K562 (cell line): ENCODE results near the gene GARIN5B. TPM values are rescaled to one million over a fixed set of nuclear protein-coding genes. Genes with fewer than 3 reads are reported as not detected.

Experiments used
- CCNT2 ChIP-seq: IDR thresholded peaks from 2 replicates; pipeline ENCODE4 v1.6.1; 2011; ENCODE audit warnings: borderline replicate concordance, low read depth, mild to moderate bottlenecking, moderate library complexity, mixed read lengths, low read length; ENCODE audit not compliant: insufficient read length; ENCODE audit errors: extremely low read depth
- DLX4 ChIP-seq: fragments of 250-450 bp; sonication (Bioruptor Pico); IDR thresholded peaks from 2 replicates; pipeline ENCODE4 v1.6.1; 2021; ENCODE audit warnings: mild to moderate bottlenecking
- L3MBTL2 ChIP-seq: fragments of 450-650 bp; IDR thresholded peaks from 2 replicates; pipeline ENCODE4 v1.6.1; 2016; ENCODE audit warnings: mild to moderate bottlenecking, moderate library complexity
- MNT ChIP-seq, 2 experiments: fragments of 450-650 bp; conservative IDR thresholded peaks; 2 replicates each; pipeline ENCODE4 v1.6.1; 2017; ENCODE audit warnings: mild to moderate bottlenecking in 2 of 2, moderate library complexity in 2 of 2
- SREBF1 ChIP-seq: fragments of 150-350 bp; IDR thresholded peaks from 2 replicates; pipeline ENCODE4 v1.6.1; 2014; ENCODE audit warnings: antibody characterized with exemption, low read depth, low read length, borderline replicate concordance
- SRSF7 ChIP-seq: fragments of 200-400 bp; formaldehyde crosslinking; optimal IDR thresholded peaks from 2 replicates; pipeline ENCODE3; 2017; ENCODE audit warnings: mild to moderate bottlenecking, low read depth, low read length
- SUPT5H ChIP-seq: fragments of 450-650 bp; IDR thresholded peaks from 2 replicates; pipeline ENCODE4 v1.6.1; 2016
- THAP7 ChIP-seq: fragments of 250-450 bp; sonication (Bioruptor Pico); IDR thresholded peaks from 2 replicates; pipeline ENCODE4 v1.5.0; 2021
- ZBTB1 ChIP-seq: sonication (generic); formaldehyde crosslinking; IDR thresholded peaks from 2 replicates; pipeline ENCODE4 v1.8.1; 2023; ENCODE audit warnings: missing genetic modification reagents, low read depth, mild to moderate bottlenecking, borderline replicate concordance
- ZBTB7A ChIP-seq: IDR thresholded peaks from 2 replicates; pipeline ENCODE4 v1.6.1; 2011; ENCODE audit warnings: low read depth, mild to moderate bottlenecking, low read length, moderate library complexity, borderline replicate concordance; ENCODE audit not compliant: control insufficient read depth
- ZEB2 ChIP-seq: fragments of 450-650 bp; IDR thresholded peaks from 2 replicates; pipeline ENCODE4 v1.6.1; 2016
- ZFPM2 ChIP-seq: fragments of 250-450 bp; sonication (Bioruptor Pico); IDR thresholded peaks from 2 replicates; pipeline ENCODE4 v1.5.1; 2022; ENCODE audit warnings: mild to moderate bottlenecking
- ZNF561 ChIP-seq: fragments of 450-650 bp; formaldehyde crosslinking; conservative IDR thresholded peaks from 2 replicates; pipeline ENCODE4 v1.4.0; 2020; ENCODE audit warnings: mild to moderate bottlenecking, moderate library complexity
- polyA plus RNA-seq, 8 experiments: library from polyadenylated mRNA; depleted of rRNA in 4 of 8; stranded (reverse) in 5 of 8; unstranded in 3 of 8; fragments of >200 nt; fragmentation: Nextera tagmentation in 2 of 8; fragmentation: Illumina TruSeq in 1 of 8; extraction: Ambion mirVana in 2 of 8; extraction: Trizol in 1 of 8; gene quantifications; 2 replicates each; pipeline versions ENCODE4 v1.2.1 to v1.2.3, GENCODE V29; 2011 to 2014; ENCODE audit warnings: inconsistent platforms in 1 of 8, missing spikeins in 1 of 8
- total RNA-seq, 7 experiments: library from RNA; depleted of rRNA in 6 of 7; stranded (reverse); fragments of >200 nt in 6 of 7; fragmentation: Illumina TruSeq in 2 of 7; extraction: Trizol in 2 of 7; gene quantifications; 2 replicates each; pipeline versions ENCODE4 v1.2.1 to v1.2.3, GENCODE V29; 2011 to 2021; ENCODE audit warnings: low replicate concordance in 1 of 7
- TF ChIP-seq, protein P1 (sequence below), 2 experiments: fragments of 450-650 bp in 1 of 2; IDR thresholded peaks; 2 replicates each; pipeline ENCODE4 v1.6.1; 2011 to 2017; ENCODE audit warnings: low read depth in 2 of 2, antibody characterized with exemption in 1 of 2, borderline replicate concordance in 1 of 2, low read length in 1 of 2, mild to moderate bottlenecking in 1 of 2, mixed read lengths in 1 of 2; ENCODE audit not compliant: control insufficient read depth in 1 of 2
- TF ChIP-seq, protein P2 (sequence below): fragments of 250-450 bp; sonication (Bioruptor Pico); IDR thresholded peaks from 2 replicates; pipeline ENCODE4 v1.5.0; 2021; ENCODE audit warnings: mild to moderate bottlenecking, borderline replicate concordance
- TF ChIP-seq, protein P3 (sequence below), 2 experiments: fragments of 450-650 bp in 1 of 2; sonication (generic) in 1 of 2; formaldehyde crosslinking in 1 of 2; IDR thresholded peaks in 1 of 2; conservative IDR thresholded peaks in 1 of 2; 2 replicates each; pipeline versions ENCODE4 v1.6.1 to v1.8.1; 2016 to 2023; ENCODE audit warnings: mild to moderate bottlenecking in 2 of 2, moderate library complexity in 2 of 2, inconsistent platforms in 1 of 2, missing genetic modification reagents in 1 of 2
- TF ChIP-seq, protein P4 (sequence below): sonication (generic); formaldehyde crosslinking; IDR thresholded peaks from 2 replicates; pipeline ENCODE4 v1.8.0; 2022; ENCODE audit warnings: missing genetic modification reagents, mild to moderate bottlenecking, moderate library complexity, borderline replicate concordance

The GARIN5B gene
- total and polyA plus RNA-seq, 9 of the 15 experiments (the other 6 are each of a cell fraction or from before 2014, with no cell fraction given) = not detected

GRCh38 chr19:55340784-55341147 lies 22.3 kb downstream of the GARIN5B start (continued):
- TF ChIP-seq ZBTB7A (peak; percentile 85), SREBF1 (no peak), SRSF7 (no peak), MNT (conservative IDR thresholded peaks at IDR 0.05) (no peak), L3MBTL2 (no peak), DLX4 (CRISPR knock-in tag) (no peak), THAP7 (CRISPR knock-in tag) (no peak), SUPT5H (peak; percentile 19; the same call in 1 of the 2 replicates), ZBTB1 (0 out of 2 replicates have a peak, but pooled peaks have one; percentile 53), ZNF561 (CRISPR knock-in tag) (no peak), ZEB2 (no peak), ZFPM2 (no peak), CCNT2 (no peak)
- TF ChIP-seq, protein P1, sequence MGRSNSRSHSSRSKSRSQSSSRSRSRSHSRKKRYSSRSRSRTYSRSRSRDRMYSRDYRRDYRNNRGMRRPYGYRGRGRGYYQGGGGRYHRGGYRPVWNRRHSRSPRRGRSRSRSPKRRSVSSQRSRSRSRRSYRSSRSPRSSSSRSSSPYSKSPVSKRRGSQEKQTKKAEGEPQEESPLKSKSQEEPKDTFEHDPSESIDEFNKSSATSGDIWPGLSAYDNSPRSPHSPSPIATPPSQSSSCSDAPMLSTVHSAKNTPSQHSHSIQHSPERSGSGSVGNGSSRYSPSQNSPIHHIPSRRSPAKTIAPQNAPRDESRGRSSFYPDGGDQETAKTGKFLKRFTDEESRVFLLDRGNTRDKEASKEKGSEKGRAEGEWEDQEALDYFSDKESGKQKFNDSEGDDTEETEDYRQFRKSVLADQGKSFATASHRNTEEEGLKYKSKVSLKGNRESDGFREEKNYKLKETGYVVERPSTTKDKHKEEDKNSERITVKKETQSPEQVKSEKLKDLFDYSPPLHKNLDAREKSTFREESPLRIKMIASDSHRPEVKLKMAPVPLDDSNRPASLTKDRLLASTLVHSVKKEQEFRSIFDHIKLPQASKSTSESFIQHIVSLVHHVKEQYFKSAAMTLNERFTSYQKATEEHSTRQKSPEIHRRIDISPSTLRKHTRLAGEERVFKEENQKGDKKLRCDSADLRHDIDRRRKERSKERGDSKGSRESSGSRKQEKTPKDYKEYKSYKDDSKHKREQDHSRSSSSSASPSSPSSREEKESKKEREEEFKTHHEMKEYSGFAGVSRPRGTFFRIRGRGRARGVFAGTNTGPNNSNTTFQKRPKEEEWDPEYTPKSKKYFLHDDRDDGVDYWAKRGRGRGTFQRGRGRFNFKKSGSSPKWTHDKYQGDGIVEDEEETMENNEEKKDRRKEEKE (IDR thresholded peaks at IDR 0.05; ENCODE audit: borderline replicate concordance in 1 of 2, control insufficient read depth in 1 of 2, low read depth in 2 of 2, low read length in 1 of 2) = no peak
- TF ChIP-seq, protein P2, sequence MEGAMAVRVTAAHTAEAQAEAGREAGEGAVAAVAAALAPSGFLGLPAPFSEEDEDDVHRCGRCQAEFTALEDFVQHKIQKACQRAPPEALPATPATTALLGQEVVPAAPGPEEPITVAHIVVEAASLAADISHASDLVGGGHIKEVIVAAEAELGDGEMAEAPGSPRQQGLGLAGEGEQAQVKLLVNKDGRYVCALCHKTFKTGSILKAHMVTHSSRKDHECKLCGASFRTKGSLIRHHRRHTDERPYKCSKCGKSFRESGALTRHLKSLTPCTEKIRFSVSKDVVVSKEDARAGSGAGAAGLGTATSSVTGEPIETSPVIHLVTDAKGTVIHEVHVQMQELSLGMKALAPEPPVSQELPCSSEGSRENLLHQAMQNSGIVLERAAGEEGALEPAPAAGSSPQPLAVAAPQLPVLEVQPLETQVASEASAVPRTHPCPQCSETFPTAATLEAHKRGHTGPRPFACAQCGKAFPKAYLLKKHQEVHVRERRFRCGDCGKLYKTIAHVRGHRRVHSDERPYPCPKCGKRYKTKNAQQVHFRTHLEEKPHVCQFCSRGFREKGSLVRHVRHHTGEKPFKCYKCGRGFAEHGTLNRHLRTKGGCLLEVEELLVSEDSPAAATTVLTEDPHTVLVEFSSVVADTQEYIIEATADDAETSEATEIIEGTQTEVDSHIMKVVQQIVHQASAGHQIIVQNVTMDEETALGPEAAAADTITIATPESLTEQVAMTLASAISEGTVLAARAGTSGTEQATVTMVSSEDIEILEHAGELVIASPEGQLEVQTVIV = no peak
- TF ChIP-seq, protein P3, sequence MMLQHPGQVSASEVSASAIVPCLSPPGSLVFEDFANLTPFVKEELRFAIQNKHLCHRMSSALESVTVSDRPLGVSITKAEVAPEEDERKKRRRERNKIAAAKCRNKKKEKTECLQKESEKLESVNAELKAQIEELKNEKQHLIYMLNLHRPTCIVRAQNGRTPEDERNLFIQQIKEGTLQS (IDR thresholded peaks at IDR 0.05) = no peak
- TF ChIP-seq, protein P3 (CRISPR knock-in tag; conservative IDR thresholded peaks at IDR 0.05) = no peak
- TF ChIP-seq, protein P4, sequence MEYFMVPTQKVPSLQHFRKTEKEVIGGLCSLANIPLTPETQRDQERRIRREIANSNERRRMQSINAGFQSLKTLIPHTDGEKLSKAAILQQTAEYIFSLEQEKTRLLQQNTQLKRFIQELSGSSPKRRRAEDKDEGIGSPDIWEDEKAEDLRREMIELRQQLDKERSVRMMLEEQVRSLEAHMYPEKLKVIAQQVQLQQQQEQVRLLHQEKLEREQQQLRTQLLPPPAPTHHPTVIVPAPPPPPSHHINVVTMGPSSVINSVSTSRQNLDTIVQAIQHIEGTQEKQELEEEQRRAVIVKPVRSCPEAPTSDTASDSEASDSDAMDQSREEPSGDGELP = no peak
